ENCODE data around the gene GNLY.

Gene GNLY

DNA sequence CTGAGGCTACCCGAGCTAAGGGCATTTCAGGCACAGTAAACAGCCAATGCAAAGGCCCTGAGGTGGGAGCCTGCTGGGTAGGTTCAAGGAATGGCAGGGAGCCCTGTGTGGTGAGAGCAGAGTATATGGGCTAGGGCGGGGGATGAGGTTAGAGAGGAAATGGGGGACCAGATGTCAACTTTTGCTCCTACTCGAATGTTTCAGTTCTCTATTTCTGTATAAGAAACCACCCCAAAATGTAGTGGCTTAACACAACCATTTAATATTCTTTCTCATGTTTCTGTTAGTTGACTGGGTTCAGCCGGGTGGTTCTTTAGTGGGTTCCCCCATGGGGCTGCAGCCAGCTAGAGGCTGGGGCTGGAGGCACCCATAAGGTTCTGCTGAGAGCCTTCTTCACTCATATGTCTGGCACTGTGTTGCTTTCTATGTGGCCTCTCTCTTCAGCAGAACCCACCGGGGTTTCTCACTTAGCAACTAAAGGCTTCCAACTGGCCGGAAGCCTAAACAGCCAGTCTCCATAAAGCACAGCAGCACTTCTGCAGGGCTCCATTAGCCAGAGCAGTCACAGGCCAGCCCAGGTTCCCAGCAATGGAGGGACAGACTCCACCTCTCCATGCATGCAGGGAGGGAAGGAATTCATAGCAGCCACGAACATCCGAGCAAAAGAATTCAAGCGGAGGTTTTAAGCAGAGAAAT lies 54.0 kb downstream of the GNLY start:
- DNase-seq: no peak
